Neural cell (in vitro differentiated cells): ENCODE measurements around the gene ZRANB3. TPM values are rescaled to one million over a fixed set of nuclear protein-coding genes. Genes with fewer than 3 reads are reported as not detected.

ENCODE experiments used
- H2AFZ ChIP-seq: fragments of 200-600, 300-800 bp; sonication (generic), shearing (Covaris generic); 2 replicates; pipeline ENCODE4 v1.6.0; 2014; ENCODE audit warnings: low read depth, mild to moderate bottlenecking, antibody characterized with exemption, low read length, moderate library complexity
- H3F3A ChIP-seq: fragments of 200-600 bp; shearing (Covaris generic); 2 replicates; pipeline ENCODE4 v1.6.1; 2016; ENCODE audit warnings: mild to moderate bottlenecking, moderate library complexity, mixed read lengths, antibody characterized with exemption, low read length; ENCODE audit not compliant: insufficient read depth, poor library complexity, severe bottlenecking
- H3K27ac ChIP-seq: fragments of 200-600, 300-800 bp; sonication (generic), shearing (Covaris generic); 2 replicates; pipeline ENCODE4 v1.5.1; 2014; ENCODE audit warnings: mild to moderate bottlenecking, low read length, moderate library complexity
- H3K27me3 ChIP-seq: fragments of 300-800, 200-600 bp; sonication (generic), shearing (Covaris generic); 2 replicates; pipeline ENCODE4 v1.6.0; 2014; ENCODE audit warnings: mild to moderate bottlenecking, low read depth, low read length, moderate library complexity; ENCODE audit not compliant: insufficient read depth
- H3K36me3 ChIP-seq: fragments of 300-800, 200-600 bp; sonication (generic), shearing (Covaris generic); 2 replicates; pipeline ENCODE4 v1.5.1; 2014; ENCODE audit warnings: mild to moderate bottlenecking, antibody characterized with exemption, low read length, moderate library complexity; ENCODE audit not compliant: insufficient read depth
- H3K4me2 ChIP-seq: fragments of 300-800, 200-600 bp; sonication (generic), shearing (Covaris generic); 2 replicates; pipeline ENCODE4 v1.6.0; 2014; ENCODE audit warnings: mild to moderate bottlenecking, low read length
- H3K4me3 ChIP-seq: fragments of 300-800, 200-600 bp; sonication (generic), shearing (Covaris generic); 2 replicates; pipeline ENCODE4 v1.5.1; 2014; ENCODE audit warnings: mild to moderate bottlenecking, low read length, moderate library complexity
- H3K79me2 ChIP-seq: fragments of 200-600 bp; shearing (Covaris generic); replicated peaks from 2 replicates; pipeline ENCODE4 v1.6.0; 2014; ENCODE audit warnings: mild to moderate bottlenecking, low read length, moderate library complexity; ENCODE audit not compliant: insufficient read depth
- H3K9ac ChIP-seq: fragments of 300-800, 200-600 bp; sonication (generic), shearing (Covaris generic); 2 replicates; pipeline ENCODE4 v1.6.1; 2016; ENCODE audit warnings: mild to moderate bottlenecking, low read length, mixed read lengths
- H3K9me2 ChIP-seq: fragments of 200-600 bp; shearing (Covaris generic); 2 replicates; pipeline ENCODE4 v1.6.1; 2016; ENCODE audit warnings: mild to moderate bottlenecking, low read length, mixed read lengths; ENCODE audit not compliant: insufficient read depth
- H3K9me3 ChIP-seq: fragments of 200-600, 300-800 bp; sonication (generic), shearing (Covaris generic); 2 replicates; pipeline ENCODE4 v1.6.1; 2016; ENCODE audit warnings: mild to moderate bottlenecking, mixed run types, low read length, moderate library complexity, mixed read lengths
- H4K20me1 ChIP-seq: fragments of 200-600 bp; shearing (Covaris generic); 2 replicates; pipeline ENCODE4 v1.6.1; 2016; ENCODE audit warnings: mild to moderate bottlenecking, mixed run types; ENCODE audit not compliant: insufficient read depth
- EP300 ChIP-seq: fragments of 450-650 bp; conservative IDR thresholded peaks from 2 replicates; pipeline ENCODE4 v1.6.1; 2014; ENCODE audit warnings: antibody characterized with exemption, mild to moderate bottlenecking, moderate library complexity; ENCODE audit not compliant: poor library complexity, severe bottlenecking
- EZH2 ChIP-seq: fragments of 200-600, 300-800 bp; shearing (Covaris generic), sonication (generic); IDR thresholded peaks from 2 replicates; pipeline ENCODE4 v1.6.1; 2014; ENCODE audit warnings: antibody characterized with exemption, low read length, borderline replicate concordance, mild to moderate bottlenecking; ENCODE audit not compliant: insufficient read depth, poor library complexity, severe bottlenecking
- MXI1 ChIP-seq: fragments of 450-650 bp; conservative IDR thresholded peaks from 2 replicates; pipeline ENCODE4 v1.6.1; 2014; ENCODE audit warnings: antibody characterized with exemption, mild to moderate bottlenecking; ENCODE audit not compliant: poor library complexity, severe bottlenecking
- POLR2AphosphoS5 ChIP-seq: IDR thresholded peaks from 2 replicates; pipeline ENCODE4 v1.6.1; 2012
- RAD21 ChIP-seq: fragments of 450-650 bp; conservative IDR thresholded peaks from 2 replicates; pipeline ENCODE4 v1.6.1; 2014; ENCODE audit warnings: antibody characterized with exemption, mild to moderate bottlenecking, moderate library complexity
- SMC3 ChIP-seq: fragments of 450-650 bp; conservative IDR thresholded peaks from 2 replicates; pipeline ENCODE4 v1.6.1; 2014; ENCODE audit warnings: antibody characterized with exemption, mild to moderate bottlenecking, moderate library complexity; ENCODE audit not compliant: poor library complexity
- TAF1 ChIP-seq: IDR thresholded peaks from 2 replicates; pipeline ENCODE4 v1.6.1; 2012; ENCODE audit warnings: low read depth
- polyA plus RNA-seq: library from polyadenylated mRNA; depleted of rRNA; stranded (reverse); fragments of >200 nt; gene quantifications from 2 replicates; pipeline ENCODE4 v1.2.3, GENCODE V29; 2014
- TF ChIP-seq, protein P1 (sequence below): IDR thresholded peaks from 2 replicates; pipeline ENCODE4 v1.6.1; 2012; ENCODE audit warnings: borderline replicate concordance
- TF ChIP-seq, protein P2 (sequence below): fragments of 450-650 bp; IDR thresholded peaks from 2 replicates; pipeline ENCODE4 v1.5.1; 2014; ENCODE audit warnings: antibody characterized with exemption, mild to moderate bottlenecking, moderate library complexity; ENCODE audit not compliant: poor library complexity, severe bottlenecking

Gene ZRANB3
- polyA plus RNA-seq, 1 donor from 2014 or later = 3.5 TPM

DNA sequence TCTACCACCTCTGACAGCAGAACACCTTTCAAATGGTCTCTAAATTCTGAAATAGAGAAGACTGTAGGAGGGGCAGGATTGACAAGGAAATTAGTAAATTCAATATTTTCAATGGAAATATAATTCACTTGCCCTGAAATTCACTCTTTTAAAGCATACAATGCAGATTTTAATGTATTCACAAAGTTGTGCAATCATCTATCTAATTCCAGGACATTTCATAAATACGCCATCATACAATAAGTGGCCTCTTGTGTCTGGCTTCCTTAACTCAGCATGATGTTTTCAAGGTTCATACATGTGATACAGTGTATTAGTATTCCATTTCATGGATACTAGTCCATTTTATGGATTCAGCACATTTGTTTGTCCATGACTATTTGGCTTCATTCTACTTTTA, 74.2 kb downstream of the ZRANB3 start:
- Histone ChIP-seq H3K36me3 (no peaks in the 10 kb centered on the region), H3K4me3 (no peak overlapping the region), H3K9me3 (no peaks in the 10 kb centered on the region), H3K9ac (no peak overlapping the region), H4K20me1 (no peaks in the 10 kb centered on the region), H3K4me2 (no peak overlapping the region), H3K79me2 (no peaks in the 10 kb centered on the region), H3K9me2 (no peaks in the 10 kb centered on the region), H3K27ac (no peak overlapping the region), H3F3A (no peaks in the 10 kb centered on the region), H2AFZ (no peak overlapping the region), H3K27me3 (no peaks in the 10 kb centered on the region)
- no peak for TF ChIP-seq SMC3
- TF ChIP-seq TAF1 = no peak
- TF ChIP-seq EP300 = no peak
- TF ChIP-seq, protein P1, sequence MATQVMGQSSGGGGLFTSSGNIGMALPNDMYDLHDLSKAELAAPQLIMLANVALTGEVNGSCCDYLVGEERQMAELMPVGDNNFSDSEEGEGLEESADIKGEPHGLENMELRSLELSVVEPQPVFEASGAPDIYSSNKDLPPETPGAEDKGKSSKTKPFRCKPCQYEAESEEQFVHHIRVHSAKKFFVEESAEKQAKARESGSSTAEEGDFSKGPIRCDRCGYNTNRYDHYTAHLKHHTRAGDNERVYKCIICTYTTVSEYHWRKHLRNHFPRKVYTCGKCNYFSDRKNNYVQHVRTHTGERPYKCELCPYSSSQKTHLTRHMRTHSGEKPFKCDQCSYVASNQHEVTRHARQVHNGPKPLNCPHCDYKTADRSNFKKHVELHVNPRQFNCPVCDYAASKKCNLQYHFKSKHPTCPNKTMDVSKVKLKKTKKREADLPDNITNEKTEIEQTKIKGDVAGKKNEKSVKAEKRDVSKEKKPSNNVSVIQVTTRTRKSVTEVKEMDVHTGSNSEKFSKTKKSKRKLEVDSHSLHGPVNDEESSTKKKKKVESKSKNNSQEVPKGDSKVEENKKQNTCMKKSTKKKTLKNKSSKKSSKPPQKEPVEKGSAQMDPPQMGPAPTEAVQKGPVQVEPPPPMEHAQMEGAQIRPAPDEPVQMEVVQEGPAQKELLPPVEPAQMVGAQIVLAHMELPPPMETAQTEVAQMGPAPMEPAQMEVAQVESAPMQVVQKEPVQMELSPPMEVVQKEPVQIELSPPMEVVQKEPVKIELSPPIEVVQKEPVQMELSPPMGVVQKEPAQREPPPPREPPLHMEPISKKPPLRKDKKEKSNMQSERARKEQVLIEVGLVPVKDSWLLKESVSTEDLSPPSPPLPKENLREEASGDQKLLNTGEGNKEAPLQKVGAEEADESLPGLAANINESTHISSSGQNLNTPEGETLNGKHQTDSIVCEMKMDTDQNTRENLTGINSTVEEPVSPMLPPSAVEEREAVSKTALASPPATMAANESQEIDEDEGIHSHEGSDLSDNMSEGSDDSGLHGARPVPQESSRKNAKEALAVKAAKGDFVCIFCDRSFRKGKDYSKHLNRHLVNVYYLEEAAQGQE = no peak
- no peak for TF ChIP-seq POLR2AphosphoS5
- TF ChIP-seq EZH2 = no peak
- TF ChIP-seq, protein P2, sequence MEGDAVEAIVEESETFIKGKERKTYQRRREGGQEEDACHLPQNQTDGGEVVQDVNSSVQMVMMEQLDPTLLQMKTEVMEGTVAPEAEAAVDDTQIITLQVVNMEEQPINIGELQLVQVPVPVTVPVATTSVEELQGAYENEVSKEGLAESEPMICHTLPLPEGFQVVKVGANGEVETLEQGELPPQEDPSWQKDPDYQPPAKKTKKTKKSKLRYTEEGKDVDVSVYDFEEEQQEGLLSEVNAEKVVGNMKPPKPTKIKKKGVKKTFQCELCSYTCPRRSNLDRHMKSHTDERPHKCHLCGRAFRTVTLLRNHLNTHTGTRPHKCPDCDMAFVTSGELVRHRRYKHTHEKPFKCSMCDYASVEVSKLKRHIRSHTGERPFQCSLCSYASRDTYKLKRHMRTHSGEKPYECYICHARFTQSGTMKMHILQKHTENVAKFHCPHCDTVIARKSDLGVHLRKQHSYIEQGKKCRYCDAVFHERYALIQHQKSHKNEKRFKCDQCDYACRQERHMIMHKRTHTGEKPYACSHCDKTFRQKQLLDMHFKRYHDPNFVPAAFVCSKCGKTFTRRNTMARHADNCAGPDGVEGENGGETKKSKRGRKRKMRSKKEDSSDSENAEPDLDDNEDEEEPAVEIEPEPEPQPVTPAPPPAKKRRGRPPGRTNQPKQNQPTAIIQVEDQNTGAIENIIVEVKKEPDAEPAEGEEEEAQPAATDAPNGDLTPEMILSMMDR = no peak
- no peak for TF ChIP-seq RAD21
- no peak for TF ChIP-seq MXI1

DNA sequence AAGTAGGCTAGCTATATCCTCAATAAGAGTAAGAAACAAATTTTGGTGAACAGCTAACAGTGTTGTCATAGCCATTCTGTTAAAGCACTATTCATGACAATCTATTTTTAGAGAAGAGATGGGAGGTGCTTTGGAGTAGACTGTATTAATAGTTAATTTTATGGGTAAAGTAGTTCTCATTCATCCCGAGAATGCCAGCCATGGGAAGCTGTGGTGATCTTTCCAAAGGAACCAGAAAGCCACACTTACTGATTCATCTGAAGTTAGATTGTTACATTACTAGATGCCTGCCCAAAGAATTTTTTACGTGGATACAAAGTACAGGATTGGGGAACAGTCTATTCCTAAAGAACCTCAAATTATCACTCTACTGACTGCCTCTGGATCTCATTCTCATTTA, 74.6 kb downstream of the ZRANB3 start:
- H3K27me3 ChIP-seq = no peaks in the 10 kb centered on the region
- no peaks in the 10 kb centered on the region for H3K9me3 ChIP-seq
- H2AFZ ChIP-seq = no peak overlapping the region
- no peak overlapping the region for H3K4me3 ChIP-seq
- H3F3A ChIP-seq = no peaks in the 10 kb centered on the region
- H3K9ac ChIP-seq = no peak overlapping the region
- no peaks in the 10 kb centered on the region for H3K9me2 ChIP-seq
- TF ChIP-seq, protein P1 = no peak
- TF ChIP-seq POLR2AphosphoS5 (no peak), SMC3 (no peak), EZH2 (no peak)
- H3K27ac ChIP-seq = no peak overlapping the region
- no peaks in the 10 kb centered on the region for H3K79me2 ChIP-seq
- H3K36me3 ChIP-seq = no peaks in the 10 kb centered on the region
- no peak overlapping the region for H3K4me2 ChIP-seq
- H4K20me1 ChIP-seq = no peaks in the 10 kb centered on the region
